Heart left ventricle (tissue), 13 donors: ENCODE measurements around the gene TAS2R50.

Experiments
- POLR2A ChIP-seq, 2 donors: fragments of 450-650 bp; IDR thresholded peaks; one replicate each; pipeline ENCODE4 v1.6.1; 2017; ENCODE audit warnings: antibody characterized with exemption in 2 of 2, mild to moderate bottlenecking in 2 of 2, moderate library complexity in 2 of 2
- TF ChIP-seq, protein P1 (sequence below), 12 donors: fragments of 200-600 bp; sonication (generic) in 4 of 12; IDR thresholded peaks; one replicate each; pipeline versions ENCODE4 v1.5.0 to v1.8.0; 2018 to 2022; ENCODE audit warnings: antibody characterized with exemption in 12 of 12, mild to moderate bottlenecking in 5 of 12
- donor health status: ischemic (EF 13 %, LVEDD 7.1; RV severe dilation, severe dysfunction).
- donor health status: DM: no; HTN: yes; CAD: no.
- donor health status: DM: no; HTN: no; CAD: no.
- donor health status: ischemic (EF 25% LVEDD 6.9; RV normal size, moderate dysfunction).
- donor health status: ischemic (EF 25% LVEDD 5.7; RV mildly dilated, moderate dysfunction).
- donor health status: ischemic (EF 35%, LVEDD 5.7; RV mildly dilated, moderate dysfunction).
- donor health status: nonischemic (EF 11% LVEDD 7.7; RV severe dilation, severe dysfunction).
- donor health status: DM: yes; HTN: yes; CAD: no.
- donor health status: PGD.
- donor health status: ischemic (EF 29% LVEDD 5.4; RV normal size, mild dysfunction).
- donor health status: nonischemic (EF 23%, LVEDD 6.1; RV moderate dilation, normal function).

DNA sequence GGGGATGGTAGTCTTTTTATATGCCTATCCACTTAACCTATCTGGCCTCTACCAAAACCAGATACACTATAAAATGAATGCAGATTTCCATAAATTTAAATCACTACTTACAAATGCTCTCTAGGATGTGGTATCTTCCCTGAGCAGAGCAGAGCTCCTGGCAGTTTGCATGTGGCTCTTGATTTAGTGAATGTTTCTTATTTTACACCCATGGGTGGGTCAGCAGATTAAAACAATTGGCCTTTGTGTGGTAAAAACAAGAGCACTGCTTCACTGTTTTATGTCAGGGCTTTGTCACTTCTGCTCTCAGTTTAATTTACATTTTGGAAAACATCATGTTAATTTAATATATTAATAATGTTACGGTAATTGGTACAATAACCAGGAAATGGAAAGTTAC lies 30.2 kb upstream of the TAS2R50 start:
- TF ChIP-seq POLR2A (IDR thresholded peaks at IDR 0.05): no peak
- TF ChIP-seq, protein P1, sequence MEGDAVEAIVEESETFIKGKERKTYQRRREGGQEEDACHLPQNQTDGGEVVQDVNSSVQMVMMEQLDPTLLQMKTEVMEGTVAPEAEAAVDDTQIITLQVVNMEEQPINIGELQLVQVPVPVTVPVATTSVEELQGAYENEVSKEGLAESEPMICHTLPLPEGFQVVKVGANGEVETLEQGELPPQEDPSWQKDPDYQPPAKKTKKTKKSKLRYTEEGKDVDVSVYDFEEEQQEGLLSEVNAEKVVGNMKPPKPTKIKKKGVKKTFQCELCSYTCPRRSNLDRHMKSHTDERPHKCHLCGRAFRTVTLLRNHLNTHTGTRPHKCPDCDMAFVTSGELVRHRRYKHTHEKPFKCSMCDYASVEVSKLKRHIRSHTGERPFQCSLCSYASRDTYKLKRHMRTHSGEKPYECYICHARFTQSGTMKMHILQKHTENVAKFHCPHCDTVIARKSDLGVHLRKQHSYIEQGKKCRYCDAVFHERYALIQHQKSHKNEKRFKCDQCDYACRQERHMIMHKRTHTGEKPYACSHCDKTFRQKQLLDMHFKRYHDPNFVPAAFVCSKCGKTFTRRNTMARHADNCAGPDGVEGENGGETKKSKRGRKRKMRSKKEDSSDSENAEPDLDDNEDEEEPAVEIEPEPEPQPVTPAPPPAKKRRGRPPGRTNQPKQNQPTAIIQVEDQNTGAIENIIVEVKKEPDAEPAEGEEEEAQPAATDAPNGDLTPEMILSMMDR (IDR thresholded peaks at IDR 0.05): no peak
